ENCODE measurements around the gene NTM.

GRCh38 chr11:131351848-131352247, 18.6 kb upstream of the NTM start:
- TF ChIP-seq POLR2A (IDR thresholded peaks at IDR 0.05) (no peak), CTCF (IDR thresholded peaks at IDR 0.05) (no peak), EP300 (IDR thresholded peaks at IDR 0.05) (no peak)
